ENCODE data around the gene IDH3B. TPM values are rescaled to one million over a fixed set of nuclear protein-coding genes. Genes with fewer than 3 reads are reported as not detected.

The IDH3B gene
- total RNA-seq, 4 donors from 2014 or later: 90.3 to 122 (median 103) TPM

DNA sequence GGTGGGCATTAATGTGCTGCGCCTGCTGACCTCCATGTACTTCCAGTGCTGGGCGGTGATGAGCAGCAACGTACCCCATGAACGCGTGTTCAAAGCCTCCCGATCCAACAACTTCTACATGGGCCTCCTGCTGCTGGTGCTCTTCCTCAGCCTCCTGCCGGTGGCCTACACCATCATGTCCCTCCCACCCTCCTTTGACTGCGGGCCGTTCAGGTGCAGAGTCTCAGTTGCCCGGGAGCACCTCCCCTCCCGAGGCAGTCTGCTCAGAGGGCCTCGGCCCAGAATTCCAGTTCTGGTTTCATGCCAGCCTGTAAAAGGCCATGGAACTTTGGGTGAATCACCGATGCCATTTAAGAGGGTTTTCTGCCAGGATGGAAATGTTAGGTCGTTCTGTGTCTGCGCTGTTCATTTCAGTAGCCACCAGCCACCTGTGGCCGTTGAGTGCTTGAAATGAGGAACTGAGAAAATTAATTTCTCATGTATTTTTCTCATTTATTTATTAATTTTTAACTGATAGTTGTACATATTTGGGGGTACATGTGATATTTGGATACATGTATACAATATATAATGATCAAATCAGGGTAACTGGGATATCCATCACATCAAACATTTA lies 46.8 kb downstream of the IDH3B start:
- no peak for ATAC-seq (ENCODE audit: low FRiP score)
- TF ChIP-seq, protein P1, sequence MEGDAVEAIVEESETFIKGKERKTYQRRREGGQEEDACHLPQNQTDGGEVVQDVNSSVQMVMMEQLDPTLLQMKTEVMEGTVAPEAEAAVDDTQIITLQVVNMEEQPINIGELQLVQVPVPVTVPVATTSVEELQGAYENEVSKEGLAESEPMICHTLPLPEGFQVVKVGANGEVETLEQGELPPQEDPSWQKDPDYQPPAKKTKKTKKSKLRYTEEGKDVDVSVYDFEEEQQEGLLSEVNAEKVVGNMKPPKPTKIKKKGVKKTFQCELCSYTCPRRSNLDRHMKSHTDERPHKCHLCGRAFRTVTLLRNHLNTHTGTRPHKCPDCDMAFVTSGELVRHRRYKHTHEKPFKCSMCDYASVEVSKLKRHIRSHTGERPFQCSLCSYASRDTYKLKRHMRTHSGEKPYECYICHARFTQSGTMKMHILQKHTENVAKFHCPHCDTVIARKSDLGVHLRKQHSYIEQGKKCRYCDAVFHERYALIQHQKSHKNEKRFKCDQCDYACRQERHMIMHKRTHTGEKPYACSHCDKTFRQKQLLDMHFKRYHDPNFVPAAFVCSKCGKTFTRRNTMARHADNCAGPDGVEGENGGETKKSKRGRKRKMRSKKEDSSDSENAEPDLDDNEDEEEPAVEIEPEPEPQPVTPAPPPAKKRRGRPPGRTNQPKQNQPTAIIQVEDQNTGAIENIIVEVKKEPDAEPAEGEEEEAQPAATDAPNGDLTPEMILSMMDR (IDR thresholded peaks at IDR 0.05): no peak
- no peak for DNase-seq (ENCODE audit: low spot score)

DNA sequence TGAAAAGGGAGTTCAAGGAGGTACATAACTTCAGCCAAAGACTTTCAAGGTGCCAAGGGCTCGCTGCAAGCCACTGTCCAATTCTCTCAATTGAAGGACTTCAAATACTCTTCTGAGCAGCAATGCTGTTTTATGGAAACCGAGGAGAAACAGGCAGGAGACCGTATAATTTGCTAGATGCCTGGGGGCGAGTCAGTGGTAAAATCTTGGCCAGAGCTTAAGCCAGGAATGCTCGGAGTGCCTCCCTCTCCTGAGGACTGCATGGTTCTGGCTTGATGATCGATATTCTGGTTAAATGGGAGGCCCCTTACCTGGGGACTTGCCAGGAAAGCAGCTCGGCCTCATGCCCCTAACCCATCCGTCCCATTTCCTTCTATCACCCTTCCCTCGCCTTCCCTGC lies 47.4 kb downstream of the IDH3B start:
- TF ChIP-seq, protein P1 (IDR thresholded peaks at IDR 0.05): no peak
- DNase-seq (ENCODE audit: low spot score): no peak
- ATAC-seq (ENCODE audit: low FRiP score): no peak

DNA sequence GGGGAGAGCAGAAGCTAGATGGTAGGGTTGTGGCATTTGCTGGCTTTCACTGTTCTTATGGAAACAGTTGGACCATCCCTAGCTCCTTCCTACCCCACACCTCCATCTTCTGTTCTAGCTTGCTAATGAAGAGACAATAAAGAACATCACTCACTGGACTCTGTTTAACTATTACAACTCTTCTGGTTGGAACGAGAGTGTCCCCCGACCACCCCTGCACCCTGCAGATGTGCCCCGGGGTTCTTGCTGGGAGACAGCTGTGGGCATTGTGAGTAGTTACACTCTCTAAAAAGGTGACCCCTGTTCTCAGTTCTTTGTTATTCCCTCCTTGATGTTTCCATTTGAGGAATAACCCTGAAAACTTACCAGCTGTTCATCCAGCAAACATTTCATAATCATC lies 51.9 kb downstream of the IDH3B start:
- ATAC-seq (ENCODE audit: low FRiP score): no peak
- no peak for DNase-seq (ENCODE audit: low spot score)
- TF ChIP-seq, protein P1 (IDR thresholded peaks at IDR 0.05): no peak

DNA sequence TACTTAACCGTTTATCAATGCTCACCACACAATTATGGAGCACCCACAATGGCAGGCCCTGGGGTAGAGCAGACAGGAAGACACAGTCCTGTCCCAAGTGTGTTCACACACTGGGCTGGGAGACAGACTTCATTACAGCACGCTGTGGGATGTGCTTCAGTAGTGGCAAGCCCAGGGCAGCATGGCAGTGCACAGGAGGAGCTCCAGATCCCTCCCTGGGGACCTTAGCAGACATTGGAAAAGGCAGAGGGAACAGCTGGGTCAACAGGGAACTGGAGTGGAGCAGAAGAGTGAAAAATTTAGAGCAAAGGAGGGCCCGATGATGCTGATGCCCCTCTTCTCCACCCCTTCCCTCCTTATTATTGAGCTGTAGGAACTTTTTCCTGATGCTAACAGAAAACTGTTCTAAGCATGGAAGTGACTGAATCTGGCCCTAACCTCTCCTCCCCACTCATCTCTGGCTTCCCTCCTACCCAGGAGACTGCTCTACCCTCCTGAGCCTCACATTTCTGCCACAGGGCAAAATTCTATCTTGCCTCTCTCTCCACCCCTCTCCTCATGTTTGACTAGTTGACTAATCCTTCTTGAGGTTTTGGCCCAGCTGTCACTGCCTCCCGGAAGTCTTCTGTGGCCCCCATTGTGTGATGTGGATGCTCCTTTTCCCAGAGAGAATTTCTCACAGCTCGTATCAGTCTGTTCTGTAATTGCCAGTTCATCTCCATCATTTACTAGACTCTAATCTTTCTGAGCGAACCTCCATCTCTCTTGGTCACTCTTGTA lies 52.9 kb downstream of the IDH3B start:
- DNase-seq (ENCODE audit: low spot score) (no peak), ATAC-seq (ENCODE audit: low FRiP score) (no peak)
- TF ChIP-seq, protein P1 (IDR thresholded peaks at IDR 0.05): no peak

DNA sequence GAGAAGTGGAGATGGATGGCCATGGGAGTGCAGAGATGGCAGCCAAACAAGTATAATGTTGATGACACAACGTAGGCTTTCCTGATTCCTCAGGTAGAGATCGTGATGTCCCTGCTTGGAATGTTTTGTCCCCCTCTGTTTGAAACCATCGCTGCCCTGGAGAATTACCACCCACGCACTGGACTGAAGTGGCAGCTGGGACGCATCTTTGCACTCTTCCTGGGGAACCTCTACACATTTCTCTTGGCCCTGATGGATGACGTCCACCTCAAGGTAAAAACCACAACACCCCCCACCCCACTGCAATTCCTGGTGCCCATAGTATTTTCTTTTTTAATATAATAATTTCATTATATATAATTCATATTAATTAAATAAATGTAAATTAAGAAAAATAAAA lies 53.7 kb downstream of the IDH3B start:
- ATAC-seq (ENCODE audit: low FRiP score) (no peak), DNase-seq (ENCODE audit: low spot score) (no peak)
- TF ChIP-seq, protein P1 (IDR thresholded peaks at IDR 0.05): no peak

Small RNA genes lying within 50 kb of the gene (small RNA-seq; reads per million reads assigned to genes)
- gene SNORA51: not detected
- not detected for gene SNORD110
- gene SNORD56: not detected
- not detected for gene SNORD57
- not detected for gene SNORD86

Other genes starting within 250 kb of the IDH3B start
- gene SNRPB, start 193.4 kb downstream of the IDH3B start, total RNA-seq: 100 to 1,000 TPM; 119 to 267 (median 170) TPM
- gene ZNF343, start 155.3 kb downstream of the IDH3B start, total RNA-seq: 10 to 100 TPM in 1 of 4 donors, 1 to 10 TPM in 3; 6.8 to 14.8 (median 8.4) TPM
- under 1 TPM; 0.32 to 0.88 (median 0.53) TPM for gene TMC2, start 127.6 kb downstream of the IDH3B start, total RNA-seq
- gene NOP56, start 11.6 kb downstream of the IDH3B start, total RNA-seq: 100 to 1,000 TPM in 2 of 4 donors, 10 to 100 TPM in 2; 77.3 to 463 (median 96.6) TPM
- gene EBF4, start 28.6 kb upstream of the IDH3B start, total RNA-seq: 1 to 10 TPM; 1.3 to 7.5 (median 5.4) TPM
- 10 to 100 TPM; 22.1 to 74.1 (median 32.3) TPM for gene CPXM1, start 136.4 kb upstream of the IDH3B start, total RNA-seq
- 1 to 10 TPM in 2 of 4 donors, not detected in 2; 1.2 to 1.4 TPM for gene C20orf141, start 150.8 kb upstream of the IDH3B start, total RNA-seq
- not detected for gene TMEM239, start 152.1 kb upstream of the IDH3B start, total RNA-seq
- 10 to 100 TPM; 21.5 to 46.7 (median 33.3) TPM for gene PCED1A, start 176.4 kb upstream of the IDH3B start, total RNA-seq
- gene VPS16, start 176.5 kb upstream of the IDH3B start, total RNA-seq: 10 to 100 TPM; 24.0 to 34.0 (median 27.7) TPM
- 10 to 100 TPM; 55.0 to 78.0 (median 68.2) TPM for gene PTPRA, start 209.3 kb upstream of the IDH3B start, total RNA-seq

Measured in omental fat pad (tissue), 4 donors.